Activated CD4-positive, alpha-beta T cell treated with anti-CD3 and anti-CD28 coated beads, Interleukin-2, Interleukin-4, amounts not matched to agents 100 ng/mL and 50 ng/mL, durations not matched to agents 16 hours and 8 hours (primary cell): Measurements from ENCODE around the gene ANKRD24.
A peak's percentile ranks its signal among the peaks of the same experiment; 100 is the strongest.
"Not testable (repeated sequence)": the region's sequence is repeated elsewhere in the genome, so short reads cannot be mapped to it uniquely, and the experiment has no call there.

Source experiments
- DNase-seq: peaks from one replicate; pipeline ENCODE4 v3.0.0-alpha.2; 2020; ENCODE audit warnings: low spot score

The ANKRD24 gene

DNA sequence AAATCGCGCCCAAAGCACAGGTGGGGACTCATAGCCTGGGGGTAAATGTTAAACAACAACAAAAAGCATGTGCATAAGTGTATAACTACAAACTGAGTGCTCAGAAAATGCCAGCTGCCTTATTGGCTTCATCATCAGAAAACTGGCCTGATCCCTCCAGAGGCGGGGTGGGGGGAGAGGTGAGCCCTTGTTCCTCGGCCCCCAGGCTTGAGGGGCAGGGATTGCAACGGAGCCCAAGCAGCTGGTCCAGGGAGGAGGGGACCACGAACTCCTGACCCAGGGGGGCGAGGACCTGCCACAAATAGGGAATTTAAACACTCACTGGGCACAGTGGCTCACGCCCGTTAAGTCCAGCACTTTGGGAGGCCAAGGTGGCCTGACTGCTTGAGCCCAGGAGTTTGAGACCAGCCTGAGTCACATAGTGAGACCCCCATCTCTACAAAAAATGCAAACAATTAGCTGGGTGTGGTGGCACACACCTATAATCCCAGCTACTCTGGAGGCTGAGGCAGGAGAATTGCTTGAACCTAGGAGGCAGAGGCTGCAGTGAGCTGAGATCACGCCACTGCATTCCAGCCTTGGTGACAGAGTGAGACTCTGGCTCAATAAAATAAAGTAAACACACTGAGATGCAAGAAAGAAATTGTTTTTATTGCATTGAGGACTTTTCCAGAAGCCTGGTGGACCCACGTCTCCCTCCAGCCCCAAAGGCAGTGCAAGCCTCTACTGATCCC, 8.8 kb upstream of the ANKRD24 start:
- DNase-seq: no peak

DNA sequence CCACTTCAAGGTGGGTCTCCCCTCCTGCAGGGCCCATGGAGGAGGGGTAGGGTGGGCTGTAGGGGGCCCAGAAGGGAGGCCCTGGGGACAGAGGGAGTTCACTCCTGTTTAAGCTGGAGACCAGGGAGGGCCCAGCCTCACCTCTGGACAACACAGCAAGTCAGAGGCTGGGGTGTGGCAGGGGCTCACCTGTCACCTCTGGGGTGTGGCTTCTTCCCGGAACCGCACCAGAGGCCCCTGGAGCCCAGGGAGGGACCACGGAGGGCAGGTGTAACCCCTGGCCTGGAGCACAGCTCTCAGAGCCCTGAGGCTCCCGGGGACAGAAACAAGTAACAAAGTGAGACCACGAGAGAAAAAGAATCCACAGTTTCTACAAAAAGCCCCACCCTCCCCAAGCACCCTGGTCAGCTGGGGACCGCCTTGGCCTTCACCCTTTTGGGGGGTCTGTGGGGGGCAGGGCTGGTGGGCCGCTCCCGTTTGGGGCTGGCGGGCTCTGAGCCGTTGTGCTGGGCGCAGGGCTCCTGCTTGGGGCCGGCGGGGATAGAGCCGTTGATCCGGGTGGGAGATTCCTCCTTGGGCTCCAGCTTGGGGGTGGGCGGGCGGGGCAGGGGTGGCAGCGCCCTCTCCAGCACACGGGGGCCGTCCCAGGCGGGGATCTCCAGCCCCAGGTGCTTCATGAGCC, 8.1 kb upstream of the ANKRD24 start:
- DNase-seq: no peak

DNA sequence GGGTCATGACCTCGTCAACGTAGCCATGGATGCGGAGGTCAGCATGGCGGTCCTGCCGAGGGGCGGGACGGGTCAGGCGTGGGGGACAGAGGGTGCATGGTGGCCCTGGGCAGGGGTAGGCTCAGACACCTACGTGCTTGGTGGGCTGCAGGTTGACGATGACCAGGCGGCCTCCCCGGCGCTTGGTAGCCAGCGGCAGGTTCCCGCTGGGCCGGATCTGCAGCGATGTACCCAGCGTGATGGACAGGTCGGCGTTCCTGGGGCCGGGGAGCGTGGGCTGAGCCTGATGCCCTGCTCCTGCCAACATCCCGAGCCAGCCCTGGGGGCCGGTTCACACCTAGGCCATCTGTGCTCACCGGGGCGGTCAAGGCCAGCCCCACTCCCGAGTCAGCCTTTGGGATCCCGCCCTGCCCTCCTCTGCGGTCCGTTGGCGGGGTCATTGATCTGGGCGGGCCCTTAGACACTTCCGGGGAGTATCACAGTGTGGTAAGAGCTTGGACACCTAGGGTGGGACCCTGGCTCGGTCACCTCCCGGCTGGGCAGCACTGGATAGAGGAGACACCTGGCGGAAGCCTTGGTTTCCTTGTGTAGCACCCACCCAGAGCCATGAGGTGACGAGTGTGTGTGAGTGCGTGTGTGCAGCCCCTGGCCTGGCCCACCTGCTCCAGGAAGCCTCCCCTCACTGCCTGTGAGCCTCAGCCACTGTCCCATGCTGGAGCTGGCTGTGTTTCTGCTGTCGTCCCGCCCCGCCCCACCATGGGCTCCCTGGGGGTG, 7.4 kb upstream of the ANKRD24 start:
- no peak for DNase-seq

DNA sequence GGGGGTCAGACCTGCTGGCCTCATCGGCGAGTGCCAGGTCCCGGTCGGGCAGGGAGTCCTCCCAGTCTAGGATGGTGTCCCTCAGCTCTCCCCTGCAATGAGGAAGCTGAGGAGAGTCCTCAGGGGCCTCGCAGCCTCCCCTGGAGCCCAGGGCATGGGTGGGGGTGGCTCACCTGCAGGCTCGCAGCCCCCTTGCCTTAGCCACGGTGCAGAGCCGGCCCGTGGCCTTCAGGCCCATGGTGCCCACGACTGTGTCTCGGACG, 6.9 kb upstream of the ANKRD24 start:
- no peak for DNase-seq

DNA sequence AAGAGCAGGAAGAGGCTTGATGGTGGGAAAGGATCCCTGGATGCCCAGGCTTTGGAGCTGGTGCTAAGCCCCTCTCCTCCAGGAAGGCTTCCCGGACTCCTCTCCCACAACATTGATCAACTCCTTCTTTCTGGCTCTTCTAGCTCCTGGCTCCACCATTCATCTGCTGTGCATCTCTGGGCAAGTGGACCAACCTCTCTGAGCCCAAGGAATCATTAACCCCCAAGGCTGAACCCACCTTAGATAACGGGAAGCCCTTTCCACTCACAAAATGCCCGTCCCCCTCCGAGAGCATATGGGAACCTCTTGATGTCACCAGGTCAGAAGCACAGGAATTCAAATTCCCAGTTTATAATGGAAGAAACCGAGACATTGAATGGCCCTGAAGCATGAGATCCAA, 5.3 kb upstream of the ANKRD24 start:
- no peak for DNase-seq

DNA sequence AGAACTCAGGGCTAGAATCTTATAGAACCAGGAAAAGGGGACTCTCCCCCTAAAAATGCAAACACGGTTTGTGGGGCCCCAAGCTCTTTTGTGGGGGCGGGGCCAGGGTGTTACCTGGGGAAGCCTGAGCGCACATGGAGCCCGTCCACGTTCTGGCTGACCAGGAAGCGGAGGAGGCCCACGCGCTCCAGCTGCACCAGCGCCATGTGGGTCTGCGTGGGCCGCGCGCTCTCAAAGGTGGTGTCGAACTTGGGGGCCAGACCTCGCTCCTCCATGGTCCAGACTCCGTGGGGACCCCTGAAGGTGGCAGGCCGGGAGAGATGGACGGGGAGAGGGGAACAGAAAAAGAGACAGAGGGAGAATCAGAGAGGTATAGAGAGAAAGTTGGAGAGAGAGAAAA, 3.5 kb upstream of the ANKRD24 start:
- no peak for DNase-seq

DNA sequence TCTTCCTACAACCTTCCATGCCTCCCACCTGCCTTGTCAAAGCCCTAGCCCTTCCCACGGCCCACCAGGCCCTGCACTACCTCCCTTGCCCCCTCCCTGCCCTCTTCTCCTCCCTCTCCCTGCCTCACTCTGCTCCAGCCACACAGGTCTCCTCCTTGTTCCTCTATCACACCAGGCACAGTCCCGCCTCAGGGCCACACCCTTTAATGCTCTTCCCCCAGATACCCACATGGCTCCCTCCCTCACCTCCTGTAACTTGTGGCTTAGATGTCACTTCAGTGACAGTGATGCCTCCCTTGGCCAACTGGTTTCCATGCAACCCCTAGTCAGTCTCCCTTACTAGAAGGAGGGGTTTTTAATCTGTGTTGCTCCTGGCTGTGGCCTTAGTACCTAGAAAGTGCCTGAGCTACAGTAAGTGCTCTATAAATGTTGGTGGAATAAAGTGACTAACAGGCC, 1.4 kb upstream of the ANKRD24 start:
- no peak for DNase-seq

DNA sequence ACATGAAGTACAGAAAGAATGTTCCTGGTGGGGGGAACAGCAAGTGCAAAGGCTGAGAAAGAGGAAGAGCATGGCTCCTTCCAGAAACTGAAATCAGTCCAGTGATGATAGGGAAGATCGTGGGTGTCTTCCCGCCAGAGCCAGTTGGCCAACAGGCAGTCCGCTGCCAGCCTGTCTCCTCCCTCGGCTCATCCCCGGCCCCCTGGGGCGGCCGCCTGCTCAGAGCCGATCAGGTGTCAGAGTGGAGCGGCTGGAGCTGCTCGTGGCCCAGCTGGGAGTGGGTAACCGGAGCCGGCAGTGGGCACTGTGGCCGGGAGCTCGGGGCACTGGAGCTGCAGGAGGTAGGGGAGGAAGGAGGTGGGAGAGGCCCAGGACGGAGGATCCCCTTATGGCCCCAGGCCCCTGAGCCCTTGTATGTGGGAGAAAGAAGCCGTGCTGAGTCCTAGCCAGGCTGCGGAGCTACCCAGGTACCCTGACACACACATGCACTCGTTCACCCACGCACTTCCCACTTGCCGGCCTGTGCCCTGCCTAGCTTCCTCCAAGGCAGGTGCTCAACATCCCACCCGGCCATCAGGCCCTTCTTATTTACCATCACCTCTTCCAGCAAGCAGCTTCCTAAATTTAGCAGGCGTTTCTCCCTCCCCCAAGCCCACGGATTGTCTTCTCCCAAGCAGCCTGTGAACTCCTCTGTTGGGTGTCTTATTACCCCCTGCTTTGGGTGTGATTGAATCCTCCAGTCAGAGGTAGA, 1.7 kb downstream of the ANKRD24 start:
- no peak for DNase-seq

DNA sequence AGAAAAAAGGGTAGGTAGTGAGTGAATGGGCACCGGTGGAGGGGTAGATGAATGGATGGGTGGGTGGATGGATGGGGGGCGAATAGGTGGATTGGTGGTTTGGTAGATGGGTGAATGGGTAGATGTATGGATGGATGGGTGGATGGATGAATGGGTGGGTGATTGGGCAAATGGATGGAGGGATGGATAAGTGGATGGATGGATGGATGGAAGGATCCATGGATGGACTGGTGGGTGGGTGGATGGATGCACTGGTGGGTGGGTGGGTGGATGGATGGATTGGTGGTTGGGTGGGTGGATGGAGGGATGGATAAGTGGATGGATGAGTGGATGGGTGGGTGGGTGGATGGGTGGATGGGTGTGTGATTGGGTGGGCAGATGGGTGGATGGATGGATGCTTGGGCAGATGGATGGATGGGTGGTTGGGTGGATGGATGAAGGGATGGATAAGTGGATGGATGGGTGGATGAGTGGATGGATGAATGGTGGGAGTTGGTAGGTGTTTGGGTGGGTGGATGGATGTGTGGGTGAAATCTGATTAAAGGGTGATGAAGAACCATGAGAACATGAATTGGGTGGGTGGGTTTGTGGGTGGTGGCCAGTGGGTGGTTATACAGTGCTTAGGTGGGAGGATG, 2.3 kb downstream of the ANKRD24 start:
- no peak for DNase-seq

DNA sequence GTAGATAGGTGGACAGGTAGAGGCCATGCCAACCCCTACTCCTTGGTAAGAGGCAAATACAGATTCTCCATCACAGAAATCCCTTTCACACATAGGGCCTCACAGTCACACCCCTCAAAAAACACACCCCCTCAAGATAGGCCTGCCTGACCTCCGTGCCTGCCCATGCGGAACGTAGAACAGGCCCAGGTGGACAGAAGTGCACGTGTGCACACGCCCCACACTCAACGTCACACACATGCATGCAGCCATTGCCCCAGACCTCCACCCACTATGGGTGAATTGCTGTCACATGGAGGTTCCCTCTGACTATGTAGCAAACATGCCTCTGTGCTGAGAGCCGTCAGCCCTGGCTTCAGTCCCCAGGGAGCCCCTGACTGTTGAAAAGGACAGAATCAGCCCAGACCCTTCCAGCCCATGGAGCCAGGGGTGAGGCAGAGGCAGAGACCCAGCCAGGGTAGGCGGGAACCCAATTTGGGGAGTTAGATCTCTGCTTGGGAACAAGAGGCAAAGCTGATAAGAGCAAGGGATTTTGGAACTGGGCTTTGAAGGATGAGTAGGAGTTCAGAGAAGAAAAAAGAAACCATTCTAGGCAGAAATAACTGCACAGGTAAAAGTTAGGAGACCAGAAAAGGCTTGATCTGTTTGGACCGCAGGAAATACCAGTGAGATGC, 3.1 kb downstream of the ANKRD24 start:
- DNase-seq: no peak

DNA sequence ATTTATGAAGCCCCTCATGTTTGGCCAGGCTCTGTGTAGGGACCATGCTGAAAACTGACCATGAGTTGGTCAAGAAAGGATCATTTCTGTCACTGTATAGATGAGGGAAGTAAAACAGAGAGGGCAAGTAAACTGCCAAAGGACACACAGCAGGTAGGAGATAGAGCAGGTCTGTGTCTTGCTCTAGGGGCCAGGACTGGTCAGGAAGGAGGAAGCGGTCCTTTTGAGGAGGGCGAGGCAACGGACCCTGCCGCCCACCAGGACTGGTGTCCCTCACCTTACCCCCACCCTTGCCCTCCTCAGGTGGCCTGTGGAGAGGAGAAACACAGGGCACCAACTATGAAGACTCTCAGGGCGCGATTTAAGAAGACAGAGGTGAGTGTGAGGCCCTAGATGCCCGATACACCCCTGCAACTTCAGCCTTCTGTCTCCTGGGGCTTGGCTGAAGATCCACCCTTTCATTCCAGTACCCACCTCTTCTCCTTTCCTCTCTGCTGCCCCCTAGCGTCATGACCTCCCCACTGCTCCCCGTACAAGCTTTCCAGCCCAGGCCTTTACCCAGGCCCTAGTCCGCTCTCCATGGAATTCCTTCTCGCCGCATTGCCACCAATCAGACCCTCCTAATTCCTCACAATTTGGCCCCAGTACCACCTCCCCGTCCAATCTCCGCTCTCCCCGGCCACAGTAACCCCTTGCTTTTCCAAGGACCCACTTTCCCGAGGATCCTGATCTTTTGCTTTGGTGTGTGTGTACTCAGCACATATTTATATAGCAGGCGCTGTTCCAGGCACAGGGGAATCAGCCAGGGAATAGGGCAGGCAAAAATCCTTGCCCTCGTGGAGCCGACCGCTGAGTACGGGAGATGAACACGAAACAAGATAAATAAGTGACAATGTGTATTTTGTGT, 3.9 kb downstream of the ANKRD24 start:
- DNase-seq: peak; percentile 80

DNA sequence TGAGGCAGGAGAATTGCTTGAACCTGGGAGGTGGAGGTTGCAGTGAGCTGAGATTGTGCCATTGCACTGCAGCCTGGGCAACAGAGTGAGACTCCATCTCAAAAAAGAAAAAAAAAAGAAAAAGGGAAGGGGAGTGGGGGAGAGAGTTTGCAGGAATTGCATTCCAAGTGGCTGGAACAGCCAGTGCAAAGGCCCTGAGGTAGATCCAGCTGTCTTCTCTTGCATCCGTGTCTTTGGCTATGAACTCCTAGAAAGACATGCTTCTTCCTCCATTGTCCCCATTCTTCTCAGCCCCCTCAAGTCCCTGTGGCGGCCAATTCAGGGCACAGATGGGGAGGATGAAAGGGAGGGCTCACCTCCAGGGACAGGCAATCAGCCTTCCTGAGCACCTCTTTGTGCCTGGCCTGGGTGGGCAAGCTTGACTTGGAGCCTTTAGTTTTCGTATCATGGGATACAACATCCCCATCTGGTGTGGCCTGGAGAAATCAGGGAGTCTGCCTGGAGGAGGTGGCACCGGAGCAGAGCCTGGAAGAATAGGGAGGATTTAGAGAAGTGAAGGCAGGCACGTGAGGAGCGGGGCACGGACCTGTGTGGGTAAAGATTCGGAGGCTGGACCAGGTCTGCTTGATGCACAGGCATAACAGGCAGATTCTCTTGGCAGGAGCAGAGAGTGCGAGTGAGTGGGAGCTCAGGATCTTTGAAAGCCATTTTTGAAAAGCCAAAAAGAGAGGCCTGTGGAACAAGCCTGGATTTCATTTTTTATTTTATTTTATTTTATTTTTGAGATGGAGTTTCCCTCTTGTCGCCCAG, 5.0 kb downstream of the ANKRD24 start:
- DNase-seq: no peak

DNA sequence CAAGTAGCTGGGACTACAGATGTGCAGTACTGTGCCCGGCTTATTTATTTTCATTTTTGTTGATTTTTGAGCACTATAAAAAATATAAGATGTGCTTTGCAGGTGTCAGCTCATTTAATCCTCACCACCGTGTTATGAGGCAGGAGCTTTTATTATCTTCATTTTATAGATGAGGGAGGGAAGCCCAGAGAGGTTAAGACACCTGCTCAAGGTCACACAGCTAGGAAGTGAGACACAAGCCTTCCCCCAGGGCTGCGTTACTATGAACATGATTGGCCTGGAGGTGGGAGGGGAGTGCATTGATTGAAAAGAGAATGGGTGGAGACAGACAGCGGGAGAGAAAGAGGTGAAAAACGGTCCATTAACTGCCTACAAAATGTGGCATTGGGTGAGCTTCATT, 7.2 kb downstream of the ANKRD24 start:
- DNase-seq: no peak

DNA sequence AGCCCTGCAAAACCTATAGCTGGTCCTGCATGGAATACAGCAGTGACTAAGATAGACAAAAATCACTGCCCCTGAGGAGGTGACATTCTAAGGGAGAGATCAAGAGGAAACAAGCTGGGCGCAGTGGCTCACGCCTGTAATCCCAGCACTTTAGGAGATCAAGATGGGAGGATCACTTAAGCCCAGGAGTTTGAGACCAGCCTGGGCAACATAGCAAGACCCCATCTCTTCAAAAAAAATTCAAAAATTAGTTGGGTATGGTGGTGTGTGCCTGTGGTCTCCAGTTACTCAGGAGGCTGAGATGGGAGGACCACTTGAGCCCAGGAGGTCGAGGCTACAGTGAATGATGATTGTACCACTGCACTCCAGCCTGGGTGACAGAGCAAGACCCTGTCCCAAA, 10.0 kb downstream of the ANKRD24 start:
- not testable (repeated sequence) for DNase-seq

DNA sequence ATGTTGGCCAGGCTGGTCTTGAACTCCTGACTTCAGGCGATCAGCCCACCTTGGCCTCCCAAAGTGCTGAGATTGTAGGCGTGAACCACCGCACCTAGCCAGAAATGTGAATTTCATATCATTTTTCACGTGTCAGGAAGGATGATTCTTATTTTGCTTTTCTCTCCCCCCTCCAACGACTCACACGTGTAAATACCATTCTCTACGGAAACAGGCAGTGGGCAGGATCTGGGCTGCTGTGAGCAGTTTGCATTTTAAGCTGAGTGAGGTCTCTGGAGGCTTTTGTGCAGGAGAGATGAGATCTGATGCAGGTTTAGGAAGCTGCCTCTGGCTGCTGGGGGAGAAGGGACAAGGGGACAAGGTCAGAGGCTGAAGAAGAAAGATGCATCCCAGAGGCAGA, 11.9 kb downstream of the ANKRD24 start:
- DNase-seq: no peak

DNA sequence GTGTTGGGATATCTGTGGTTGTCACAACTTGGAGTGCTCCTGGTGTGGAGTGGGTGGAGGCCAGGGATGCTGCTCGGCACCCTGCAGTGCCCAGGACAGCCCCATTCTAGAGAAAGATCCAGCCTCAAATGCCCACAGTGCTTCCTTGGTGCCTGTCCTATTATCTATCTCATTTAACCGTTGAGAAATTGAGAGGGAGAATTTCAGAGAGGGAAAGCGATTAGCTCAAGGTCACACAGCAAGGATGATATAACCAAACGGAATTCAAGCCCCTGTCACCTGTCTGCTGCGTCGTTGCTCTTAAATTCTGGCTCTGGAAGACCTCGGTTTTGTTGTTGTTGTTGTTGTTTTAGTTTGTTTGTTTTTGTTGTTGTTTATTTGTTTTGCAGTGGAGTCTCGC, 13.5 kb downstream of the ANKRD24 start:
- DNase-seq: no peak

DNA sequence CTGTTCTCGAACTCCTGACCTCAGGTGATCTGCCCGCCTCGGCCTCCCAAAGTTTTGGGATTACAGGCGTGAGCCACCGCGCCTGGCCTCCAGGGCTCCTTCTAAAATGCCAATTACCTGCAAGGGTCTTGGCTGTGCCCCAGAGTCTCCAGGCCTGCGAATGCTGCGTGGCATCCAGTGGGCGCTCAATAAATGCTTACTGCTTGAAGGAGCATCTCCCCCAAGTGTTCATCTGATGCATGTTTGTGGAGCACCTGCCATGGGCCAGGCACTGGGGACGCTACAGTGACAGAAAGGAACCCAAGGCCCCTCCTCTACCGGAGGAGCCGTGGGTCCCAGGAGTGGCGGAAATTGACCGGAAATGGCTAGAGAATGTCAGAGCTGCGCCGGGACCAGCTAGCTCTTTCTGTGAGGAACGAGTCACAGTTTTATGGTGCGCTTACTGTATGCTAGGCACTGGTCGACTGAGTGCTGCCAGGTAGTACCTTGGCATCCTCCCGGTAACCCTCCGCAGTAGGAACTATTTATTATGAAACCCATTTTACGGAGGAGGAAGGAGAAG, 14.2 kb downstream of the ANKRD24 start:
- no peak for DNase-seq

DNA sequence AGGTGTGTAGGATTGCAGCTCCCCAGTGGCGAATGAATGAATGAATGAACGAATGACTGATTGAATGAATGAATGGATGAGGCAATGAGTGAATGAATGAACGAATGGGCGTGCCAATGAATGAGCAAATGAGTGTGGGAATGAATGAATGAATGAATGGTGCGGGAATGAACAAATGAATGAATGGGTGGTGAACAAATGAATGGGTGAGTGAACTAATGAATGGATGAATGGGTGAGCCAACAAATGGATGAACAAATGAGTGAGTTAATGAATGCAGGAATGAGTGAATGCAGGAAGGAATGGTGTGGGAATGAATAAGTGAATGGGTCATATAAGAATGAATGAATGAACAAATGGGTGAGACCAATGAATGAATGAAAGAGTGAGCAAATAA, 14.7 kb downstream of the ANKRD24 start:
- DNase-seq: no peak
